H1 (cell line): ENCODE results near the gene SFT2D1. TPM values are rescaled to one million over a fixed set of nuclear protein-coding genes. Genes with fewer than 3 reads are reported as not detected.

Experiments used
- CHD7 ChIP-seq: fragments of 300-600 bp; sonication (generic); IDR thresholded peaks from 2 replicates; pipeline ENCODE4 v1.7.1; 2012; ENCODE audit warnings: low read length, moderate library complexity, mild to moderate bottlenecking, inconsistent platforms; ENCODE audit not compliant: insufficient replicate concordance
- polyA plus RNA-seq, 7 experiments: library from polyadenylated mRNA; depleted of rRNA in 3 of 7; stranded (reverse) in 5 of 7; unstranded in 2 of 7; fragments of >200 nt in 5 of 7; fragments of 200-250 nt in 2 of 7; gene quantifications; 1 replicate in 5 of 7; 2 replicates in 1 of 7; 4 replicates in 1 of 7; pipeline versions ENCODE4 v1.2.1 to v1.2.3, GENCODE V29; 2011 to 2013; ENCODE audit warnings: missing spikeins in 2 of 7, mixed read lengths in 2 of 7
- total RNA-seq: library from RNA; stranded (reverse); fragmentation: NEBNext Ultra II Directional; extraction: Animal tissue kit (Norgen Biotek cat#: 25700); gene quantifications from 2 replicates; pipeline ENCODE4 v1.2.1, GENCODE V29; 2021

The SFT2D1 gene
- total and polyA plus RNA-seq, 2 of the 8 experiments (the other 6 are each of a cell fraction or from before 2014, with no cell fraction given): 52.3 to 76.1 TPM

- no peak for TF ChIP-seq CHD7
Observed at GRCh38 chr6:166370489-166370888, 28.1 kb upstream of the SFT2D1 start (continued).
